Right atrium auricular region (tissue), 2 donors: ENCODE results near the gene BYSL. TPM values are rescaled to one million over a fixed set of nuclear protein-coding genes. Genes with fewer than 3 reads are reported as not detected.

ENCODE experiments used
- DNase-seq: peaks from one replicate; pipeline ENCODE4 v3.0.0-alpha.2; 2019; ENCODE audit warnings: low spot score
- H3K27ac ChIP-seq, 2 donors: fragments of 200-600 bp; sonication (generic); 1 replicate in 1 of 2; 2 replicates in 1 of 2; pipeline ENCODE4 v1.5.1; 2016 to 2019
- H3K27me3 ChIP-seq, 2 donors: fragments of 200-600 bp; sonication (generic); one replicate each; pipeline versions ENCODE4 v1.5.1 to v1.6.0; 2017 to 2019
- H3K36me3 ChIP-seq: fragments of 200-600 bp; sonication (generic); one replicate; pipeline ENCODE4 v1.5.1; 2016
- H3K4me1 ChIP-seq, 2 donors: fragments of 200-600 bp; sonication (generic); one replicate each; pipeline versions ENCODE4 v1.5.1 to v1.6.0; 2017 to 2019
- H3K4me3 ChIP-seq, 2 donors: fragments of 200-600 bp; sonication (generic); 1 replicate in 1 of 2; 2 replicates in 1 of 2; pipeline ENCODE4 v1.5.1; 2017 to 2019; ENCODE audit warnings: mild to moderate bottlenecking in 1 of 2, moderate library complexity in 1 of 2
- H3K9me3 ChIP-seq, 2 donors: fragments of 200-600 bp; sonication (generic); one replicate each; pipeline ENCODE4 v1.5.1; 2019
- total RNA-seq, 2 donors: library from RNA; depleted of rRNA; stranded (reverse); fragments of >200 nt; gene quantifications; one replicate each; pipeline ENCODE4 v1.1.0, GENCODE V29; 2016
- TF ChIP-seq, protein P1 (sequence below), 2 donors: fragments of 200-600 bp; sonication (generic); IDR thresholded peaks; one replicate each; pipeline ENCODE4 v1.5.1; 2019; ENCODE audit warnings: antibody characterized with exemption in 2 of 2

Gene BYSL, protein sequence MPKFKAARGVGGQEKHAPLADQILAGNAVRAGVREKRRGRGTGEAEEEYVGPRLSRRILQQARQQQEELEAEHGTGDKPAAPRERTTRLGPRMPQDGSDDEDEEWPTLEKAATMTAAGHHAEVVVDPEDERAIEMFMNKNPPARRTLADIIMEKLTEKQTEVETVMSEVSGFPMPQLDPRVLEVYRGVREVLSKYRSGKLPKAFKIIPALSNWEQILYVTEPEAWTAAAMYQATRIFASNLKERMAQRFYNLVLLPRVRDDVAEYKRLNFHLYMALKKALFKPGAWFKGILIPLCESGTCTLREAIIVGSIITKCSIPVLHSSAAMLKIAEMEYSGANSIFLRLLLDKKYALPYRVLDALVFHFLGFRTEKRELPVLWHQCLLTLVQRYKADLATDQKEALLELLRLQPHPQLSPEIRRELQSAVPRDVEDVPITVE
- total RNA-seq, result 1 to 10 TPM; 3.0 to 7.6 TPM

DNA sequence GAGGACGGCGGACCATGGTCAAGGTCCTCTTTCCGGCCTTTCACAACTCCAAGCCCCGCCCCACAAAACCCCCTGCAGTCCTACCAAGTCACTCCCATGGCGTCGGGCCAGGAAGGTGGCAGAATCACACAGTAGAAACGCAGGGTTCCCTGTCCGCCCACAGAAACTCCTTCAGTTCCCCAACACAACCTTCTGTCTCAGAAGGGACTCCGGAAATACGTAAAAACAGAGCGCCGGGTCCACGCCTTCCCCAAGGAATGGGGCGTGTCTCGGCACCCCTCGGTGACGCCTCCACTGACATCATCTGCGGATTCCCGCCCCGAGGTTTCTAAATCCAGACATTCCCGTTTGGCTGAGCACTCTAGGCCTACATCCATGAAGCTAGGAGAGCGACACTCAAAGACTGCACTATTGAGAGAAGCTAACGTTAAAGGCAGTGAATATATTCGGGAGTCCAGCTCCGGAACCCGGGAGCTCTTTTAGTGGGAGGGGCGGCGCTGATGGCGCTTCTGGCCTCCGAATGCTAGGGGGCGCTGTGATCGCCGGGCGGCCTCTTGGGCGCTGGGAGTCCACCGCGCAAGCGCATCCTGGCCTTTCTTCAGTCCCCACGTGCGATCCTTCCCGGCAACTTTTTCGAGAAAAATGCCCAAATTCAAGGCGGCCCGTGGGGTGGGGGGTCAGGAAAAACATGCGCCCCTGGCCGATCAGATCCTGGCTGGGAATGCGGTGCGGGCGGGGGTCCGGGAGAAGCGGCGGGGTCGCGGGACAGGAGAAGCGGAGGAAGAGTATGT, at the start of gene BYSL, which contains the start of gene MED20:
Gene BYSL (plus strand): TSS at position 579 of the 791 bp plus-strand sequence. CDS start 64 bp downstream, at position 643.
Gene MED20 (minus strand): TSS at position 219 of the 791 bp plus-strand sequence. CDS start 121 bp downstream, at position 98.
- Histone ChIP-seq H3K9me3 (no peaks in the 10 kb centered on the region), H3K27me3 (no peaks in the 10 kb centered on the region), H3K4me1 (peaks cover 0 to 42% of the 10 kb centered on the region in 2 donors), H3K27ac (peak within 1 kb of the TSS; percentile 97 to 98), H3K4me3 (peak within 1 kb of the TSS; percentile 69 to 86), H3K36me3 (peaks cover 2% of the 10 kb centered on the region)
- peak; percentile 93 for DNase-seq
- TF ChIP-seq, protein P1, sequence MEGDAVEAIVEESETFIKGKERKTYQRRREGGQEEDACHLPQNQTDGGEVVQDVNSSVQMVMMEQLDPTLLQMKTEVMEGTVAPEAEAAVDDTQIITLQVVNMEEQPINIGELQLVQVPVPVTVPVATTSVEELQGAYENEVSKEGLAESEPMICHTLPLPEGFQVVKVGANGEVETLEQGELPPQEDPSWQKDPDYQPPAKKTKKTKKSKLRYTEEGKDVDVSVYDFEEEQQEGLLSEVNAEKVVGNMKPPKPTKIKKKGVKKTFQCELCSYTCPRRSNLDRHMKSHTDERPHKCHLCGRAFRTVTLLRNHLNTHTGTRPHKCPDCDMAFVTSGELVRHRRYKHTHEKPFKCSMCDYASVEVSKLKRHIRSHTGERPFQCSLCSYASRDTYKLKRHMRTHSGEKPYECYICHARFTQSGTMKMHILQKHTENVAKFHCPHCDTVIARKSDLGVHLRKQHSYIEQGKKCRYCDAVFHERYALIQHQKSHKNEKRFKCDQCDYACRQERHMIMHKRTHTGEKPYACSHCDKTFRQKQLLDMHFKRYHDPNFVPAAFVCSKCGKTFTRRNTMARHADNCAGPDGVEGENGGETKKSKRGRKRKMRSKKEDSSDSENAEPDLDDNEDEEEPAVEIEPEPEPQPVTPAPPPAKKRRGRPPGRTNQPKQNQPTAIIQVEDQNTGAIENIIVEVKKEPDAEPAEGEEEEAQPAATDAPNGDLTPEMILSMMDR (IDR thresholded peaks at IDR 0.05), result peak; percentile 93 to 99

DNA sequence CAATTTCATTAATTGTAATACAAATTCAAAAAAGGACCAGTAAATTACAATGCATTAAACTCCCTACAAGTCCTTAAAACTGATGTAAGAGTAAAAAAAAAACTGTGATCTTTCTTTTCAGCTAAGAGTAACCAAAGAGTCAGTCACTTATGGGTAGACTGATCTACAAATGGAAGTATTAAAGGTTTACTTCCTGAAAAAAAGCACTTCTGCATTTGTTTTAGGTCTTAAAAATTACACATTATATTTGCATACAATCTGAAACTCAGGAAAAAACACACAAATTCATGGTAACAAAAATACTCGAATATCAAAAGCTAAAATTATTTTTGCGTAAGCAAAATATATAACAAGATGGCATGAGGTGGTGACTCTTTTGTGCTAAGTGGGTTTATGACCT, 49.6 kb upstream of the BYSL start:
- Histone ChIP-seq H3K9me3 (no peaks in the 10 kb centered on the region), H3K4me3 (no peak overlapping the region), H3K27me3 (no peaks in the 10 kb centered on the region), H3K27ac (no peak overlapping the region), H3K36me3 (no peaks in the 10 kb centered on the region), H3K4me1 (no peaks in the 10 kb centered on the region)
- TF ChIP-seq, protein P1 (IDR thresholded peaks at IDR 0.05), result no peak
- no peak for DNase-seq

DNA sequence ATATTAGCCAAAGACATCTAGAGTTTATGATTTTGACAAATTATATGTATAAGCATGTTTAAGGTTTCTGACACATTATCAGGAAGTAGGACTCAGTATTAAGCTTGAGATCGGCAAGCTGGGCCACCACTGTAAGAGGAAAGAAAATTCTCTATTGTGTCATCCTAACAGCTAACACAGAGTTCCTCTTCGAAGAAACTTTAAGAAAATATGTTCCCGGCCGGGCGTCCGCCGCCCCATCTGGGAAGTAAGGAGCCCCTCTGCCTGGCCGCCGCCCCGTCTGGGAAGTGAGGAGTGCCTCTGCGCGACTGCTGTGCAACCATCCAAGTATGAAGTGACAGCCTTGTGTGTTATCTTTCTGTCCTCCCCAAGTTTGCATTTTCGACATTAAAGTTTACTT, 49.2 kb upstream of the BYSL start:
- Histone ChIP-seq H3K36me3 (no peaks in the 10 kb centered on the region), H3K4me1 (no peaks in the 10 kb centered on the region), H3K27ac (no peak overlapping the region), H3K9me3 (no peaks in the 10 kb centered on the region), H3K27me3 (no peaks in the 10 kb centered on the region), H3K4me3 (no peak overlapping the region)
- no peak for DNase-seq
- TF ChIP-seq, protein P1 (IDR thresholded peaks at IDR 0.05), result no peak

DNA sequence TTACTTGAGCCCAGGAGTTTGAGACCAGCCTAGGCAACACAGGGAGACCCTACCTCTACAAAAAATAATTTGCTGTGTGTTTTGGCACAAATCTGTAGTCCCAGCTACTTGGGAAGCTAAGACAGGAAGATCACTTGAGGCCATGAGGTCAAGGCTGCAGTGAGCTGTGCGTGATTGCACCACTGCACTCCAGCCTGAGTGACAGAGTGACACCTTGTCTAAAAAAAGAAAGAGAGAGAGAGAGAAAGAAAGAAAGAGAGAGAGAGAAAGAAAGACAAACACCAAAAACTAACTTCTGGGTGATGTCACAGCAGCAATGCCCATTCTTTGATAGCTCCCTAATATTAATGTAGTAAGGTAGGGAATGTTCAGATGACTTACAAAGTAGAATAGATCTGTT, 46.6 kb upstream of the BYSL start:
- no peaks in the 10 kb centered on the region for H3K36me3 ChIP-seq
- H3K4me1 ChIP-seq, result no peaks in the 10 kb centered on the region
- H3K27me3 ChIP-seq, result no peaks in the 10 kb centered on the region
- H3K4me3 ChIP-seq, result no peak overlapping the region
- TF ChIP-seq, protein P1 (IDR thresholded peaks at IDR 0.05), result no peak
- H3K9me3 ChIP-seq, result no peaks in the 10 kb centered on the region
- H3K27ac ChIP-seq, result no peak overlapping the region
- DNase-seq, result no peak

DNA sequence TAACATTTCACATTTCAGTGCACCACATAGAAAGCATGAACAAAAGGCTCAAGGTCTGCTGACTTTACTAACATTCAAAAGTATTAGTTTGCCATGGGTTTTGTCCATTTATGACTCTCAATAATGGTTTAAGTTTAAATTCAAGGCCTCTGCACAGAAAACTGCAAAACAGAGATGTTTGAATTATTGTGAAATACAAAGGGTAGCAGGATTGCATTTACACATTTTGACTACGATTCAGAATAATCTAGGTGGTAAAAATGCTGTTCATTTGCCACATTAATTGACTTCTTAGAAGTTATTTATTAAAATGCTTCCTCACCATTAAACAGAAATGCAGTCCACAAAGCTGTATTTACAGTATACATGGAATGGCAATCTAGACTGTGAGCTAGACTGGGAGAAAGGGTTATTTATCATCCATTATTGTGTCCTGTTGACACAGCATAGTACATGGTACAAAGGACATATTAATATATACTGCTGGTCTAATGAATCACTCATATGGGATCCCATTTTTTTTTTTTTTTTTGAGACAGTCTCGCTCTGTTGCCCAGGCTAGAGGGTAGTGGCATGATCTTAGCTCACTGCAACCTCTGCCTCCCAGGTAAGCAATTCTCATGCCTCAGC, 44.1 kb upstream of the BYSL start:
- no peak overlapping the region for H3K27ac ChIP-seq
- TF ChIP-seq, protein P1 (IDR thresholded peaks at IDR 0.05), result no peak
- no peak for DNase-seq
- H3K27me3 ChIP-seq, result no peaks in the 10 kb centered on the region
- H3K4me1 ChIP-seq, result no peaks in the 10 kb centered on the region
- H3K36me3 ChIP-seq, result no peaks in the 10 kb centered on the region
- H3K4me3 ChIP-seq, result no peak overlapping the region
- H3K9me3 ChIP-seq, result no peaks in the 10 kb centered on the region
